Keratinocyte (primary cell): ENCODE results near the gene ASPSCR1. TPM values are rescaled to one million over a fixed set of nuclear protein-coding genes. Genes with fewer than 3 reads are reported as not detected.

Experiments used
- DNase-seq: peaks from one replicate; pipeline ENCODE4 v3.0.0-alpha.2; 2011; ENCODE audit warnings: low read depth, missing footprints, low spot score
- FAIRE-seq: peaks from 2 replicates; lab custom pipeline; 2011; peaks lifted over from hg19 to GRCh38; lab: Jason Lieb, UNC
- H2AFZ ChIP-seq: 2 replicates; pipeline ENCODE4 v1.6.0; 2012; ENCODE audit warnings: low read length, control low read depth, inconsistent platforms; ENCODE audit not compliant: control insufficient read depth
- H3K27ac ChIP-seq: 2 replicates; pipeline ENCODE4 v1.5.1; 2011; ENCODE audit warnings: low read length; ENCODE audit not compliant: control insufficient read depth, insufficient read depth
- H3K27me3 ChIP-seq: 3 replicates; pipeline ENCODE4 v1.6.0; 2011; ENCODE audit warnings: low read length; ENCODE audit not compliant: control insufficient read depth, insufficient read depth; ENCODE audit errors: extremely low read depth
- H3K36me3 ChIP-seq, 2 experiments: 2 replicates in 1 of 2; 3 replicates in 1 of 2; pipeline ENCODE4 v1.5.1; 2011; ENCODE audit warnings: low read length in 2 of 2, mild to moderate bottlenecking in 1 of 2; ENCODE audit not compliant: control insufficient read depth in 2 of 2, insufficient read depth in 2 of 2; ENCODE audit errors: extremely low read depth in 1 of 2
- H3K4me1 ChIP-seq: 3 replicates; pipeline ENCODE4 v1.5.1; 2011; ENCODE audit warnings: low read length; ENCODE audit not compliant: control insufficient read depth, insufficient read depth; ENCODE audit errors: extremely low read depth
- H3K4me2 ChIP-seq: 3 replicates; pipeline ENCODE4 v1.6.0; 2011; ENCODE audit warnings: low read depth, low read length; ENCODE audit not compliant: control insufficient read depth, insufficient read depth; ENCODE audit errors: extremely low read depth
- H3K4me3 ChIP-seq, 3 experiments: fragments of 200-600 bp in 1 of 3; sonication (generic) in 1 of 3; 2 replicates in 2 of 3; 3 replicates in 1 of 3; pipeline ENCODE4 v1.5.1; 2011 to 2016; ENCODE audit warnings: low read length in 3 of 3, mild to moderate bottlenecking in 3 of 3, control low read depth in 2 of 3, inconsistent platforms in 1 of 3, low read depth in 1 of 3, mixed read lengths in 1 of 3, mixed run types in 1 of 3, moderate library complexity in 1 of 3; ENCODE audit not compliant: control insufficient read depth in 2 of 3, insufficient read depth in 2 of 3; ENCODE audit errors: extremely low read depth in 1 of 3
- H3K79me2 ChIP-seq: 2 replicates; pipeline ENCODE4 v1.6.0; 2012; ENCODE audit warnings: low read length; ENCODE audit not compliant: control insufficient read depth, insufficient read depth
- H3K9ac ChIP-seq: 3 replicates; pipeline ENCODE4 v1.6.0; 2011; ENCODE audit warnings: low read length; ENCODE audit not compliant: control insufficient read depth, insufficient read depth; ENCODE audit errors: extremely low read depth
- H3K9me1 ChIP-seq: 3 replicates; pipeline ENCODE4 v1.6.0; 2011; ENCODE audit warnings: low read length; ENCODE audit not compliant: control insufficient read depth, insufficient read depth; ENCODE audit errors: extremely low read depth
- H3K9me3 ChIP-seq: 2 replicates; pipeline ENCODE4 v1.5.1; 2012; ENCODE audit warnings: low read depth, low read length; ENCODE audit not compliant: control insufficient read depth
- H4K20me1 ChIP-seq: 3 replicates; pipeline ENCODE4 v1.6.0; 2011; ENCODE audit warnings: low read length; ENCODE audit not compliant: control insufficient read depth, insufficient read depth; ENCODE audit errors: extremely low read depth
- CTCF ChIP-seq, 3 experiments: IDR thresholded peaks in 1 of 3; conservative IDR thresholded peaks in 1 of 3; optimal IDR thresholded peaks in 1 of 3; 2 replicates in 2 of 3; 3 replicates in 1 of 3; pipeline versions ENCODE3 to v1.5.1; 2011; ENCODE audit warnings: low read length in 3 of 3, mild to moderate bottlenecking in 3 of 3, moderate library complexity in 2 of 3, control low read depth in 1 of 3, inconsistent platforms in 1 of 3; ENCODE audit not compliant: insufficient read depth in 2 of 3; ENCODE audit errors: extremely low read depth in 1 of 3
- EZH2 ChIP-seq: IDR thresholded peaks from one replicate; pipeline ENCODE4 v1.6.1; 2012; ENCODE audit warnings: inconsistent platforms, mild to moderate bottlenecking, low read length, moderate library complexity
- dilution Hi-C: fragments of 300-500 bp; cut with MboI; formaldehyde crosslinking; loops from one replicate; pipeline ENCODE4 v1.7.0; 2020; ENCODE audit warnings: low sequenced_read_pairs; ENCODE audit not compliant: extremely low pct_ligation_motif_present
- polyA plus RNA-seq, 5 experiments: library from polyadenylated mRNA; depleted of rRNA in 3 of 5; stranded (reverse) in 3 of 5; stranded (forward) in 1 of 5; unstranded in 1 of 5; fragments of >200 nt; gene quantifications; 1 replicate in 1 of 5; 2 replicates in 3 of 5; 3 replicates in 1 of 5; pipeline versions ENCODE4 v1.2.1 to v1.2.3, GENCODE V29; 2011 to 2012; ENCODE audit warnings: missing spikeins in 2 of 5, low read depth in 1 of 5, low replicate concordance in 1 of 5

ASPSCR1 gene
- polyA plus RNA-seq, 1 donor (not counting 4 experiments of a cell fraction or from before 2014, with no cell fraction given), result 5.2 TPM

GRCh38 chr17:81968850-81969812, 8.3 kb upstream of the ASPSCR1 start:
- Histone ChIP-seq H2AFZ (no peak overlapping the region), H3K27ac (no peak overlapping the region), H3K79me2 (no peaks in the 10 kb centered on the region), H3K9ac (no peak overlapping the region), H3K9me1 (no peaks in the 10 kb centered on the region), H3K4me2 (no peak overlapping the region), H3K4me3 (no peak overlapping the region), H3K27me3 (peaks cover 40% of the 10 kb centered on the region), H4K20me1 (no peaks in the 10 kb centered on the region), H3K9me3 (no peaks in the 10 kb centered on the region), H3K36me3 (no peaks in the 10 kb centered on the region), H3K4me1 (peaks cover 2% of the 10 kb centered on the region)
- dilution Hi-C loops, result no loop called here
- TF ChIP-seq CTCF (optimal IDR thresholded peaks at IDR 0.05 in 1 of 3, IDR thresholded peaks at IDR 0.05 in 1 of 3, conservative IDR thresholded peaks at IDR 0.05 in 1 of 3; ENCODE audit: extremely low read depth in 1 of 3, insufficient read depth in 2 of 3, low read length in 3 of 3) (no peak), EZH2 (no peak)
- DNase-seq, result no peak
- no peak for FAIRE-seq

- dilution Hi-C loops, result no loop called here
Observed at GRCh38 chr17:81973432-81973831, 4.0 kb upstream of the ASPSCR1 start.

More at GRCh38 chr17:81973432-81973831, 4.0 kb upstream of the ASPSCR1 start:
- TF ChIP-seq EZH2 (no peak), CTCF (optimal IDR thresholded peaks at IDR 0.05 in 1 of 3, IDR thresholded peaks at IDR 0.05 in 1 of 3, conservative IDR thresholded peaks at IDR 0.05 in 1 of 3; ENCODE audit: extremely low read depth in 1 of 3, insufficient read depth in 2 of 3, low read length in 3 of 3) (no peak)
- Histone ChIP-seq H3K9me3 (no peaks in the 10 kb centered on the region), H3K36me3 (no peaks in the 10 kb centered on the region), H3K4me3 (no peak overlapping the region), H3K27ac (no peak overlapping the region), H4K20me1 (no peaks in the 10 kb centered on the region), H3K9ac (no peak overlapping the region), H2AFZ (no peak overlapping the region), H3K4me1 (peaks cover 4% of the 10 kb centered on the region), H3K79me2 (no peaks in the 10 kb centered on the region), H3K9me1 (no peaks in the 10 kb centered on the region), H3K4me2 (no peak overlapping the region), H3K27me3 (peaks cover 12% of the 10 kb centered on the region)
- FAIRE-seq (no peak), DNase-seq (no peak)
